ENCODE data around the gene MYL3. TPM values are rescaled to one million over a fixed set of nuclear protein-coding genes. Genes with fewer than 3 reads are reported as not detected.

MYL3 gene
- total and polyA plus RNA-seq, 2 of the 4 experiments (the other 2 are of a cell fraction), result 0.09 TPM; not detected in 1

- H3K27me3 ChIP-seq (ENCODE audit: control insufficient read depth, insufficient read depth, low read length), result peaks cover 53% of the 10 kb centered on the region
- H3K9me1 ChIP-seq (ENCODE audit: insufficient read depth, low read length), result no peaks in the 10 kb centered on the region
- no peaks in the 10 kb centered on the region for H3K4me1 ChIP-seq (ENCODE audit: control insufficient read depth, insufficient read depth, low read length)
- no peak overlapping the region for H4K5ac ChIP-seq (ENCODE audit: low read depth, low read length)
- H3K4ac ChIP-seq (ENCODE audit: low read depth, low read length), result no peak overlapping the region
- H2BK15ac ChIP-seq (ENCODE audit: low read depth, low read length), result no peak overlapping the region
- no peak overlapping the region for H4K91ac ChIP-seq (ENCODE audit: insufficient read depth, low read depth, low read length)
- no peak overlapping the region for H2BK5ac ChIP-seq (ENCODE audit: low read depth, low read length, poor library complexity, severe bottlenecking)
- H3K4me2 ChIP-seq (ENCODE audit: low read depth, low read length), result no peak overlapping the region
- H3K4me3 ChIP-seq (ENCODE audit: insufficient read depth, low read depth, low read length), result no peak overlapping the region
- H2AK9ac ChIP-seq (replicated peaks; ENCODE audit: low read depth, low read length, poor library complexity), result no peak overlapping the region
- intact Hi-C loops (cut with micrococcal nuclease) (no loop called here), dilution Hi-C loops (cut with HindIII; ENCODE audit: low sequenced_read_pairs, unreplicated experiment) (no loop called here), in situ Hi-C loops (cut with MboI; ENCODE audit: low sequenced_read_pairs) (no loop called here)
- H3K27ac ChIP-seq (ENCODE audit: insufficient read depth, low read length), result no peak overlapping the region
- no peaks in the 10 kb centered on the region for H3K9me3 ChIP-seq (ENCODE audit: control insufficient read depth, insufficient read depth, low read length)
- no peak overlapping the region for H3K23ac ChIP-seq (ENCODE audit: low read depth, low read length)
- no peaks in the 10 kb centered on the region for H3K79me1 ChIP-seq (ENCODE audit: low read depth in 1 of 2, low read length in 2 of 2)
- H3K18ac ChIP-seq (ENCODE audit: low read depth, low read length), result no peak overlapping the region
- TF ChIP-seq MAZ (IDR thresholded peaks at IDR 0.05; ENCODE audit: borderline replicate concordance, low read depth, low read length), result no peak
- no peak for TF ChIP-seq RAD21 (IDR thresholded peaks at IDR 0.05; ENCODE audit: low read length)
- no peak for TF ChIP-seq ELK1 (IDR thresholded peaks at IDR 0.05; ENCODE audit: borderline replicate concordance, low read depth, low read length)
- no peak for TF ChIP-seq POLR2A (IDR thresholded peaks at IDR 0.05; ENCODE audit: low read depth, low read length)
- TF ChIP-seq NFE2L2 (IDR thresholded peaks at IDR 0.05; ENCODE audit: low read depth, low read length), result no peak
- no peak for TF ChIP-seq MAFK (IDR thresholded peaks at IDR 0.05; ENCODE audit: low read depth, low read length)
- TF ChIP-seq CEBPB (IDR thresholded peaks at IDR 0.05; ENCODE audit: low read depth, low read length), result no peak
- TF ChIP-seq USF2 (IDR thresholded peaks at IDR 0.05; ENCODE audit: low read depth, low read length), result no peak
- TF ChIP-seq SMC3 (IDR thresholded peaks at IDR 0.05; ENCODE audit: low read depth, low read length), result no peak
- TF ChIP-seq FOS (IDR thresholded peaks at IDR 0.05; ENCODE audit: low read depth, low read length), result no peak
- TF ChIP-seq MXI1 (IDR thresholded peaks at IDR 0.05; ENCODE audit: borderline replicate concordance, low read depth, low read length), result no peak
- no peak for TF ChIP-seq CTCF (conservative IDR thresholded peaks at IDR 0.05; ENCODE audit: low read depth, low read length)
- TF ChIP-seq RFX5 (IDR thresholded peaks at IDR 0.05; ENCODE audit: low read depth, low read length), result no peak
- TF ChIP-seq CHD1 (IDR thresholded peaks at IDR 0.05; ENCODE audit: low read depth, low read length), result no peak
- no peak for TF ChIP-seq RCOR1 (IDR thresholded peaks at IDR 0.05; ENCODE audit: insufficient replicate concordance, low read length)
- no peak for TF ChIP-seq BHLHE40 (IDR thresholded peaks at IDR 0.05; ENCODE audit: low read depth, low read length)
- ChIA-PET POLR2A (ENCODE audit: unreplicated experiment) (interaction anchor here (0.7 kb wide), 1 partner anchor 12 kb away, joined by 3 read pairs; no protein-coding TSS in a partner anchor), CTCF (no interaction called here)
- no peak overlapping the region for H3K14ac ChIP-seq (replicated peaks; ENCODE audit: low read depth, low read length)
- DNase-seq (no peak), ATAC-seq (ENCODE audit: low read depth) (no peak)
- no peak overlapping the region for H2BK20ac ChIP-seq (ENCODE audit: low read depth, low read length)
- no TSS peak for BruUV-seq (replicated peaks)
- H2AFZ ChIP-seq (replicated peaks; ENCODE audit: low read length, poor library complexity), result no peak overlapping the region
- H2BK120ac ChIP-seq (ENCODE audit: low read depth, low read length), result no peak overlapping the region
- H4K20me1 ChIP-seq (ENCODE audit: insufficient read depth, low read length), result no peaks in the 10 kb centered on the region
- no peak overlapping the region for H2AK5ac ChIP-seq (ENCODE audit: low read depth, low read length)
- WGBS, 2 experiments (ENCODE audit: extremely low coverage in 2 of 2, insufficient read length in 1 of 2), result 71% methylated on average over 4 of the region's 5 CpGs; no CpG with 5 or more reads in 1 of the 2 experiments
- no peaks in the 10 kb centered on the region for H3K36me3 ChIP-seq (ENCODE audit: control insufficient read depth, insufficient read depth, low read length)
- no peak overlapping the region for H3K56ac ChIP-seq (ENCODE audit: extremely low read depth, insufficient read depth, low read length)
- H4K8ac ChIP-seq (ENCODE audit: low read depth in 2 of 2, low read length in 2 of 2), result no peak overlapping the region
- no peak overlapping the region for H3K9ac ChIP-seq (ENCODE audit: low read depth, low read length)
These were observed 7.4 kb upstream of the MYL3 start for GRCh38 chr3:46870651-46871050.
